GM19351 (cell line): Measurements from ENCODE around the gene C10orf90.

Source experiments
- ATAC-seq: cut with Tn5 transposase; IDR thresholded peaks from one replicate; pipeline ENCODE4 v1.9.1; 2021; ENCODE audit warnings: mild to moderate bottlenecking, moderate library complexity; ENCODE audit not compliant: unreplicated experiment

Gene C10orf90

DNA sequence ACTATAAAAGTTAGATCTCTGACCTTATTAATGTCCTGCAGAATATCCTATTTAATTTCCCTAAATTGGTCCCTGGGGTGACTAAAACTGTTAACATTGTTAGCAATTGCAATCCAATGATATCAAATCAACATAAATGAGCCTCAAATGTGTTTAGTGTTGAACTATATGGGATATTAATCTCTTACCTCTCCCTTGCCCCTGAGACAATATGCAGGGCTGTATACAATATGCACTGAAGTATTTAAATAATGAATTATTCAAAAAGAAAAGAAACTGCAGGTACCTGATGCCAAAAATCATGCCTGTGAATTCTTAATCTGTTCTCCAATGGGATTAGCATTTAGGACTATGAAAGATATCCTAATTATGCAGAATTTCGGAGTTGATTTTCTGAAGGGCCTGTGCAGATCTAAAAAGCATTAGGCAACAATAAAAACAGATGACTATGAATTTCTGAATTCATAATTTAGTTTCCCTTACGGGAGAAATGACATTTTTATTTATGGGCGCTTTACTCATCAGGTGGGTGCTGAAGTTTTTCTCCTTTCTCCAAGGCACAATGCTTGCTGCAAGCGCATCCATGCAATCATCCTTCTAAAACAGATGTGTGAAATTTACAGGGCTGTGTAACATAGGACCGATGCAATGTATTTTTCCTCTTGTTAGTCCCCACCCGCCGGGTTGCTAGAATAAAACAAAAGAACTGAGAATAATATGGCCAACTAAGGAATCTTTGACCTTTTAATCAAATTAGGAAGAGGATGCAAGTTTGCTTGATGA is 5.4 kb upstream of the C10orf90 start:
- ATAC-seq, result no peak

DNA sequence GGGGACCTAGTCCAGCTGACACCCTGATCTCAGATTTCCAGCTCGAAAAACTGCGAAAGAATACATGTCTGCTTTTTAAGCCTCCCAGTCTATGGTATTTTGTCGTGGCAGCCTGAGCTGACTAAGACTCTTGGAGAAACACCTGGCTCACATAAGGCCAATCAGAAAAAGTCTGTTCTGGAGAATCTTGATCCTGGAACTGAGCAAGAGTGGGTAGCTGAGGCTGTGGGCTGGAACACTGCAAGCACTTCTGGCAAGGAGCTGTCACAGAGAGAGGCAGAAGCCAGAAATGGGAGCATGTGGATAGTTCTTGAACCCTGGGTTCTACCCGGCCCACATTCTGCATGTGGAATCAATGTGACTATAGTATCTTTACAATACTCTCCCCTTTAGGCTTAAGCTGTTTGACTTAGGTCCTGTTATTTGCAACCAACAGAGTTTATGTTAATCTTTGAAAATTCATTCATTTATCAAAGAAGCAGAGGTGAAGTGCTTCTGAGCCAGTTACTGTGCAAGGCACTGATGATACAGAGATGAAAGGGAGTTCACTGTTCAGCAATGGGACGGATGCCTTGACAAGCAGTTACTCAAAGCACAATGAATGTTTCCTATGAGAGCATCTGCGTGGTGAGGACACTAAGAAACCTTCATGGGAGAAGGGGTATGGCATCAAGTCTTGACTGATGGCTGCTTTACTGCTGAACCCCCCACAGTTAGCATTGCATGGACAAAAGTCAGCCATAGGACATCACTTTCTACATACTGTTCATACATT is 4.4 kb upstream of the C10orf90 start:
- ATAC-seq, result no peak

DNA sequence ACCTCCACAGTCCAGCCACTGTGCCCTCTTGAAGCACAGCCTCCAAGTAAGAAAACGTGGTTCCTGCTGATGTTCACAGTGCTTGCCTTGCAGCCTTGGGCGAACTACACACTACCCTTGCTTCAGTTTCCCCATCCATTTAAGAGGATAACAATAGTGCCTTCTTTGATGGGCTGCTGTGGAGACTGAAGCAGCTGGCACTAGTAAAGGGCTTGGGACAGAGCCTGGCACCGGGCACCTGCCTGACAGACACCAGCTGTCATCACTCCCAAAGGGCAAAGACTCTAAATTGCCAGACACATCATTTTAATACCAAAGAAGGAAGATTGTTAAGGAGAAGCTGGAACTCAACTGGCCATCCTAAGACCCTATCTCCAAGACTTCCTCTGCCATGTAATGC is 3.1 kb upstream of the C10orf90 start:
- no peak for ATAC-seq

DNA sequence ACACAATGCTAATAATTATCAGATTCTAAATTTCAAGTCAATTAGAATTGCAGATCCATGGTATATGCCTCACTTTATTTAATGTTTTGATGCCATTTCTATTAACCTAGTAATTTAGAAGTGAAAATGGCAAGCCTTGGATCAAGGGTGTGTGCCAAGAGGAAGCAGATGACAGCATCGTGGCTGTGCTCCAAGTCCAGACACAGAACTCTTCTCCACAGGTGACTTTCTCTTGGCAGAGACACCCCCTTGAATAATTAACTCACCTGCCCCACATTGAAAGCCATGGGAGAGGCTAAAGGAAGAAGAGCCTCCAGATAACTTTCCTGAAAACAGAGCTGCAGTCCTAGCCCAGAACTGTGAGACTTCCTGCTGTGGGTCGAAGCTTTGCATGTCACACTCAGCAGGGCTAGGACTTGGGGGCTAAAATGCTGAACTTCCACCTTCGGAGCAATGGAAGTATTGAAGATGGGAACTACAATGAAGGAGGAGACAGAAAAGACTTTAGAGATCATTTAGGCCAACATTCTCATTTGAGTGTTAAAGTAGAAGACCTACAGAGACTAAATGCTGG is 996 bp upstream of the C10orf90 start:
- ATAC-seq, result no peak

DNA sequence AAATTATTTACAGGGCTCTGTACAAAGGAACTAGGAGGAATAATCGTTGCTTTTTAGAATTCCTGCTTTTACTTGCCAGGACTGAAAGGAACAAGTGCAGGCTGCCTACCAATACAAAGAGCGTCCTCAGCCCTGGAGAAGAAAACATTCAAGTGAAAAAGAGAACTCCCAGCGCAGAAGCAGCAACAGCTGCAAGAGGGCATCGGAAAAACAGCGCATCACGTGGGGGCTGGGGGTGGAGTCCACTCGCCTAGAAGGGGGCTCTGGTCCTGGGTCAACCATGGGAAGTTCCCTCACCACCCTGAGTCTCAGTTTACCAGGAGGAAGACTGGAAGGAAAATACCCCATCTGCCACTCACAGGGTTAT is 385 bp upstream of the C10orf90 start:
- ATAC-seq, result no peak

DNA sequence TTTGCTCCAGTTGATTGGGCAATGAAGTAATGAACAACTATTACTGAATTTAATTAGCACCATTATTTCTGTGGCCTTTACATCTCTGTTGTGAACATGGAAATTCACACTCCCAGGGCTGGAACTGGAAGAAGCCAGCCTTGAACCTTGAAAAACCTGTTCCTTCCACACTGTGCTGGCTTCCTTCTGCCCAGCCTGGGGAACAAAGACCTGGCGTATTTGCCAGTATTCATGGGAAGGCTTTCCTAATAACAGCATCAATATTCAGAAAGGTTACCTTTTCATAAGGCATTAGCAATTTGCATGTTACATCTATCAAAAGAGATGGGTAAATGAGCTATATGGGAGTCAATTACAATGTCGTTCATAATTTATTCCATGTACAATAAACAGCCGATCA is 1.3 kb downstream of the C10orf90 start:
- ATAC-seq, result no peak

DNA sequence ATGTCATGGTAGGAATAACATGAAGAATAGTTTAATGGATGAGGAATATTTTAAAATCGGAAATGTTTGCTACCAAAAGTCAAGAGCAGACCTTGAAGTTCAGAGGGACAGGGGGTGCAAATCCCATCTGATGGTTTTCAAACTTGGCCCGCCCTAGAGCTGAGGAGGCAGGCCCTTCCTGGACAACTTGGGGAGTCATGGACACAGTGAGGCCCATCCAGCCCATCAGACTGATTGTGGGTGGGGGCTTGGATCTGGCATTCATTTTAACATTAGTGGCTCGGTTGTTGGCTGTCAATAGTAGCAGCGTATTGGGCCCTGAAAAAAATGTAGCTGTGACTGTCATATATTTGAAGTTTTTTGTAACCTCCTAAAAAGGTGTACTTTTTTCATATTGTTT is 2.0 kb downstream of the C10orf90 start:
- ATAC-seq, result no peak

DNA sequence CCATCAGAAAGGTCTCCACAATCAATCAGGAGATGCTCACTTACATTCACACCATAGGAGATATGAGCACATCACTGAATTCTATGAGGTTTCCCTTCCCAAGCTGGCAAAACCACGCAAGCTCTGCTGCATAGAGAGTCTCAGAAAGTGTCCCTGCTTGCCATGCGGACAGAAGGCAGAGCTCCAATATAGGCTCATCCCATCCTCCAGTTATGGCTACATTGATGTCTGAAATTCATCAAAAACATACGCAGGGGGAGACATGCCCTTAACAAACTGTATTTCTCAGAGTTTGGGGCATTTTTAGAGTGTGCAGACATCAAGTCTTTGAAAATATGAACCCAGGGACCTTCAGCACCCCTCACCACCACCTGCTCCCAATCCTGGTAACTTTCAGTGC is 2.9 kb downstream of the C10orf90 start:
- no peak for ATAC-seq

DNA sequence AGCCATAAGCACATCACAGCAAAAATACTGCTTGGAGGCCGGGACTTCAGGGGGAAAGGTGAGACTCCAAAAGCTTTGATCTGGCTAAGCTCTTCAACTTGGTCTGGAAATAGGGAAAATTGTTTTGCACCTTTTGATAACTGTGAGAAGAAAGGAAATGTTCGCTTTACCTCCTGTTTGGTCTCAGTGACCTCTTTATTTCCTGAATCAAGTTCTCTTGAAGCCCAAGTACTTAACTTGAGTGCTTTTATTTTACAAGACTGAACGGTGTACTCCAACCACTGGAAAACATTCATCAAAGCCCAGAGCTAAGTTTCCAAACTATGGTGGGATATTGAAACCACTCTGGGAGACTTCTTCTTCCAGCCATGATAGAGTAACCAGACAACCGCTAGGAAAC is 5.3 kb downstream of the C10orf90 start:
- ATAC-seq, result no peak

DNA sequence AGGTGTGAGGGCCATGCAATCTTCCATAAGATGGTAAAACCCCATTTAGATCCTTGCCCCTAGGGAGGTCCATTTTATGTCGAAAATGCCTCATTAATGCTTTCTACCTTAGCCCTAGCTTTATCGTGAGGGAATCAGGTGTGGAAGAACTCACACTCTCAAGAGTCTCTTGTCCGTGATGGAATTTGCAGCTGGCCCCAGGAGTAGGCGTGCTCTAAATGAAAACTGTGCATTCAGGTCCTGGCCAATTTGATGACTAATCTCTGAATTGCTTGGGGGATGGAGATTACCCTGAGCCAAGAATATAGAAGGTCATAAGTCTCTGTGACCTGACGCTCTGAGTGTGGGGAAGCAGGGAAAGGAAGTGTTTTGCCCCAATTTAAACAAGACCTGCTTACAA is 6.6 kb downstream of the C10orf90 start:
- no peak for ATAC-seq

DNA sequence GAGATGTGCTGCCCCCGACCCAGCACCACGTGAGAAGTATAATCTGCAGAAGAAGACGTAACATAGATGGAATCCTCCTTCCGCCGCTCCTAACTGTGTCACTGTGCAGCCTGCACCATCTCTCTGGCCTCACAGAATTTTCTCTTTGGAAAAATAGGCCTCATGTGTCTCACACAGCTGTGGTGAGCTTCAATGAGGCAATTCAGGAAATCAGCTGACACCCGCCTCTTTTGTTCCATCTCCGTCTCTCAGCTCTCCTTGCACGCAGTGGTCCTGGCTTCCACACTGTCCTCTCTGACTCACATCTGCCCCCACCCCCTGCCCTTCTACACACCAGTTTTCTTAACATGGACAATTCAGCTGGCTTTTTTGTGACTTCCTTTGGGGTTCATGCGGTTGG is 7.2 kb downstream of the C10orf90 start:
- ATAC-seq, result no peak

DNA sequence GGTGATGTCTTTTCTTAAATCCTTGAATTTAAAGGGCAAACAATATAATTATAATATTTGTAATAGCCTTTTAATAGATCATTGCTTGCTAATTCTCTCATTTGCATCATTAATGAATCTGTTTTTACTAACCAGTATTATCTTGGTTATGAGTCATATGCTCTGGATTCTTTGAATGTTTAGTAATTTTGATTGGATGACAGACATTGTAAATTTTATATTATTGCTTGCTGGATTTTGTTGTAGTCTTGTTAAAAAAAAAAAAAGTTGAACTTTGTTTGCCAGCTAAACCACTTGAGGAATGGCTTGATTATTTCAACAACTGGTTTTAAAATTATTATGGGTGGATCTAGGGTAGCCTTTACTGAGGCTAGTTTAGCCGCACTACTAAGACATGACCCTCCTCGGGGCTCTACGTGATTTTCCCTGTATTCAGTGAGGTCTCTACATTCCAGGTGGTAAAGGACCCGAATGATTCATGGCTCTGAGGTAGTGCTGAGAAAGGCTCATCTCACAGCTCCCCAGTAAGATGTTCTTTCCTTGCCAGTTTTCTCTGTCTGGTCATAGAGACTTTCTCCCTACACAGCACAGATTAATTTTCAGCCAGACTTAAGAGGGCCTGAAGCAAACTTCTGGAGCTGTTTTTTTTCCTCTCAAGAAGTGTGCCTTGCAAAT is 8.5 kb downstream of the C10orf90 start:
- no peak for ATAC-seq

DNA sequence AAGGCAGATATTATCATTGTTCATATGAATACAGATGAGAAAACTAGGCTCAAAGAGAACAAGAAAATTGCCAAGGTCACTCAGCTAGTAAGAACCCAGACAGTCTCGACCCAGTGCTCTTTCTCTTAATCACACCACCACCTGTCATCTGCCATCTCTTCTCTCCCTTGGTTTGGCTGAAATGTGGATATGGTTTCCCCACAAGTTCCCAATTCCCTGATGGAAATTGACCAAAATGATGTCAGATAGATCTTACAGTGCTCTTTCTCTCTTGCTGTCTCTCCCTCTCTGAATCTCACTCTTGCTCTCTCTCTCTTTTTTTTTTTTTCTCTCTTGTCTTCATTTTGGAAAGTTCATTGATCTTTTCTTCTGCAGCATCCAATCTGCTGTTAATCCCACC is 9.1 kb downstream of the C10orf90 start:
- no peak for ATAC-seq

DNA sequence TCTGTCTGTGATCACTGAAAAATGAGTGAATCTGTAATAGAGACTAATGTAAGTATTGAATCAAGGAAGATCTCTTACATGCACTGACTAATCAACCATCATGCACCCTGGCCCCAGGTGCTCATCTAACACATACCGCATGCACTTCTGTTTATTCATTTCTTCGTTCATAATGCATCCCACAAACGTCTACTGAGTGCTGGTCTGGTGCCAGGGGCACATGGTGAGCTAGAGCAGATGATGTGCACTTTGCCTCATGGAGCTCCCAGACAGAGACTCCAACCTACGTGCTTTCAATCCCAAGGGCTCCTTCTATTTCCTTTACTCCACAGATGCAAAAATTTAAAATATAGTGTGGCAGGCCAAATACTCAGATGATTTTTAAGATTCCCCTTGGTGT is 10.7 kb downstream of the C10orf90 start:
- ATAC-seq, result no peak

DNA sequence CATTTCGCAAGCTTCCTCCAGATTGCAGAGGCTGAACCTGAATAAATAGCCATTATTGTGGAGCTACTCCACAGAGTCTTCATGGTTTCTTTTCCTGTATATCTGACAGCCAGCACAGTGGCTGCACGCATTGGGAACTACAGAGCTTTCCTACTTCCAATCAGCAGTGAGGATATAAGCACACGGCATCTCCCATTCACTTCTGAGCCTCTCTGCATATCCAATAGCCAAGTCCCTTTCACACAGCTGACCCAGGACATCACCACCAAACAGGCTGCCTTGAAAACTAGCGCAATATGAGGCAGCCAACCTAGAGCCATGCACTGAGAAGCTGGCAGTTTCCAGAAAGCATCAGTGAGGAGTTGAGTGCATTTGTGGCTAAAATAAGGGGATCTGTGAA is 11.6 kb downstream of the C10orf90 start:
- ATAC-seq, result no peak

DNA sequence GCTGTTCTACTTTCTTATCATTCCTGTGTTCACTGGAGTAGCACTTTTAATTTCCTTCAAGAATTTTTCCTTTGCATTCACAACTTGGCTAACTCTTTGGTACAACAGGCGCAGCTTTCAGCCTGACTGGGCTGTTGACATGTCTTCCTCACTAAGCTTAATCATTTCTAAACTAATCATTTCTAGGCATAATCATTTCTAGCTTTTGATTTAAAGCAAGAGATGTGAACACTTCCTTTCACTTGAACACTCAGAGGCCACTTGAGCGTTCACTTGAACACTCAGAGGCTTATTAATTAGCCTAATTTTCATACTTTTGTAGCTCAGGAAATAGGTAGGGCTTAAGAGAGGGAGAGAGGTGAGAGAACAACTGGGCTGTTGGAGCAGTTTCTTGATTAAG is 15.9 kb downstream of the C10orf90 start:
- ATAC-seq, result no peak

DNA sequence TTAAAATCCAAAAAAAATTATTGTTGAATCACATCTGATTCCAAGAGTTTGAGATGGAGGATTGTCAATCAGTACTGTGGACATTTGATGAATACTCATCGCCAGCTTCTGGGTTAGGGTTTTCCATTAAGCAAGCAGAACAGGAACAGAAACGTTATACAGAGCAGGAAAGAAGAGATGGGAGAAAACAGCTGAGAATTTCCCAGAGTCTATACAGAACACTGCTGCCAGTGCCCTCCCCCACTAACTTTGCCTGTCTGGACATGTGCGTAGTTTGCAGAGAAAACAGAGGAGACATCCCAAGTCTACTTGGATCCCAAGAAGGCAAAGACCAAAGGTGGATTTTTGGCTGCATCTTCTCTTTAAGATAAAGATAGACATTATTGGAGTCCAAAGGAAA is 19.0 kb downstream of the C10orf90 start:
- no peak for ATAC-seq

DNA sequence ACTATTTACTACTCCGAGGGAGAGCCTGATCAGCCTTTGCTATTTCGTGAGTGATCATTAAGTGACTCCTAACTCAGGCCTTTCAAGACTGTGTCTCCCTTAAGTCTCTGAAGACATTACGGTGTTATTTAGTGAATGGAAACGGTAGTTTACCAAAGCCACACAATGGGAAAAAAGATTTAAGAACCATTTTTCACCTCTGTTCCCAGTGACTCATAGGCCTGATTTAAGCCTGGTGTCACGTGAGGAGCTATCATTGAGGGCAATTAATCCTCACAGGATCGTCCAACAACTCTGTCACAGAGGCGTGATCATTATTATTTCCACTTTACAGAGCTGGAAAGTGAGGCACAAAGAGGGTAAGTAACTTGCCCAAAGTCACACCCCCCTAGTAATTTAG is 20.3 kb downstream of the C10orf90 start:
- ATAC-seq, result no peak

DNA sequence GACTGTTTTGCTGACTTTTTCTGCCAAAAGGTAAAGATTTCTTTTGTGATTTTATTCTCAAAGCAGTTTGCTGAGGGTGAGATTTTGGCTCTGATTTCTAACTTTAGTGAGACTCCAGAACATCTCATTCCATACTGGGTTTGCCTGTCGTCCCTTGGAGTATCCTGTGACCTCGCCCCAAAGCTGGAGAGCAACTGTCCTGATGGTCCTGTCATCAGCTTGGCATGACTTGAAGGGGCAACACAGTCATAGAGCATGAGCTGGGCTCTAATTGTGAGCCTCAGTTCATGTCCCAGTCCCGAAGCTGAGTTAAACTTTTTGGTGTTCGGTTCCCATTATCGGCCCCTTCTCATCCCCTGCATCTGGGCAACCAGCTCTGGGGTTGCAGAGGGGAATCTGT is 23.4 kb downstream of the C10orf90 start:
- ATAC-seq, result no peak

DNA sequence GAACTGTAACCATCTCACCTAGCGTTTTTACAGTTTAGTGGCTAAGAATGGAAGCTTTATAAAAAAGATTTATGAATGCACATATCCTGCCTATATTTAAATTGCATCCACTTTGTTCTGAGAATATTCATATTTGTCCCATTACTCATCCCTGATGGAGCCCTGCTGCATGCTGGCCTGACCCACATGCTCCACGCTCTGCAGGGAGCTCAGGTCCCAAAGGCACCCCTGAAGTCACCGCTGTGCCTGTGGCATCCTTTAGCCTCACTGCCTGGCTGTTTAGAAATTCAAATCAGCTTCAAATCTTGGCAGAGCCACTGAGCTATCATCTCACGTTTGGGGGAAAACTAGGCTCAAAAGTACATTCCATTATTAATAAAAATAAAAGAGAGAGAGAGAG is 24.4 kb downstream of the C10orf90 start:
- ATAC-seq, result no peak

DNA sequence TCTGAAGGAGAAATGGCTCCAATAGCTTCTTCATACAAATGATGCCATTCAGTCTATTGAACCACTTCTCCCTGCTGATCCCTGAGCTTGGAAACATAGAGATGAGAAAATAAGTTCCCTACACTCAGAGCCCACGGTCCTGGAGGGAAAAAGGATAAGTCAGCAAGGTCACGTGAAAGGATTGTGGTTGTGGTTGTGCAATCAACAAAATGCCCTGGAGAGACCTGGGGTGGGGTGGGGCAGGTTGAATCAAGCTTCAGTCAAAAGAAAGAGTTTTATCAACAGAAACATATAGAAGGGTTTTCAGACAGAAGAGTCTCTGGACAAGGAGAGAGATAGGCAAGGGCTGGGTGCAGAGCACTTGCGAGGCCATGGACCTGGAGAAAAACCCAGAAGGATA is 30.1 kb downstream of the C10orf90 start:
- ATAC-seq, result no peak

DNA sequence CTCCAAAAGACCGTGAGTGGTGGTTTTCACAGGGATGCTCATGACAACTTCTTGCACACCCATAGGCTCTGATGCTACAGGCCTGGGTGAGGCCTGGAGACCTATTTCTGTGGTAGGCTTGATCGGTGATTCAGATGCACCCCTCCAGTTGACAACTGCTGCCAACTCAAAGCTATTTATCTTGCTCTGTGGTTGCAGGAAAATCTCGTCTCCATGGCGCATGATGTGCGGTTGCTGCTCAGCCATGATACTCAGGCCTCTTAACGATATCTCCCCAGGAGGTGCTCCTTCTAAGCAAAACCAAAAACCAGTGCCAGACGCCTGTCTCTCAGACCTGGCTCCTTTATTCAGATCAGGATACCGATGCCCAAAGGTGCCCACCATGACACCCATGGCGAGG is 31.4 kb downstream of the C10orf90 start:
- no peak for ATAC-seq
